H9 (cell line): ENCODE results near the gene THEM4. TPM values are rescaled to one million over a fixed set of nuclear protein-coding genes. Genes with fewer than 3 reads are reported as not detected.

Source experiments
- DNase-seq: peaks from one replicate; pipeline ENCODE4 v3.0.0-alpha.2; 2017
- H2AFZ ChIP-seq: one replicate; pipeline ENCODE4 v1.6.1; 2013; ENCODE audit warnings: mild to moderate bottlenecking, low read length, control low read depth, moderate library complexity
- H2AK5ac ChIP-seq: 2 replicates; pipeline ENCODE4 v1.6.1; 2013; ENCODE audit warnings: low read length, control low read depth, mixed read lengths; ENCODE audit not compliant: insufficient read length
- H2BK120ac ChIP-seq: one replicate; pipeline ENCODE4 v1.6.1; 2013; ENCODE audit warnings: low read depth, mild to moderate bottlenecking, low read length, control low read depth, inconsistent platforms; ENCODE audit not compliant: poor library complexity, severe bottlenecking
- H2BK12ac ChIP-seq: 2 replicates; pipeline ENCODE4 v1.6.1; 2013; ENCODE audit warnings: low read length, control low read depth, mixed read lengths, low read depth; ENCODE audit not compliant: insufficient read length
- H2BK15ac ChIP-seq: 2 replicates; pipeline ENCODE4 v1.6.1; 2013; ENCODE audit warnings: low read depth, low read length, control low read depth
- H2BK20ac ChIP-seq: one replicate; pipeline ENCODE4 v1.6.1; 2013; ENCODE audit warnings: low read depth, mild to moderate bottlenecking, low read length, control low read depth, inconsistent platforms; ENCODE audit not compliant: poor library complexity, severe bottlenecking
- H2BK5ac ChIP-seq: 2 replicates; pipeline ENCODE4 v1.6.1; 2013; ENCODE audit warnings: low read length, control low read depth, mixed read lengths; ENCODE audit not compliant: insufficient read length
- H3K14ac ChIP-seq: 2 replicates; pipeline ENCODE4 v1.6.1; 2013; ENCODE audit warnings: low read length, control low read depth; ENCODE audit not compliant: insufficient read depth
- H3K18ac ChIP-seq: 2 replicates; pipeline ENCODE4 v1.6.1; 2013; ENCODE audit warnings: low read depth, mild to moderate bottlenecking, mixed read lengths, low read length, control low read depth; ENCODE audit not compliant: insufficient read length
- H3K23ac ChIP-seq: 2 replicates; pipeline ENCODE4 v1.6.1; 2013; ENCODE audit warnings: low read length, control low read depth, mixed read lengths, low read depth; ENCODE audit not compliant: insufficient read length
- H3K23me2 ChIP-seq: 2 replicates; pipeline ENCODE4 v1.6.1; 2013; ENCODE audit warnings: low read depth, mild to moderate bottlenecking, mixed read lengths, low read length, control low read depth; ENCODE audit not compliant: insufficient read length, poor library complexity, severe bottlenecking
- H3K27ac ChIP-seq: 2 replicates; pipeline ENCODE4 v1.5.1; 2013; ENCODE audit warnings: low read length, control low read depth, mixed read lengths, low read depth; ENCODE audit not compliant: insufficient read length
- H3K27me3 ChIP-seq: 2 replicates; pipeline ENCODE4 v1.6.1; 2013; ENCODE audit warnings: low read length, control low read depth, inconsistent platforms; ENCODE audit not compliant: insufficient read depth
- H3K4ac ChIP-seq: 2 replicates; pipeline ENCODE4 v1.6.1; 2013; ENCODE audit warnings: low read depth, mild to moderate bottlenecking, control low read depth, inconsistent platforms, low read length, moderate library complexity
- H3K4me1 ChIP-seq: 2 replicates; pipeline ENCODE4 v1.6.1; 2013; ENCODE audit warnings: low read length, control low read depth, inconsistent platforms; ENCODE audit not compliant: insufficient read depth
- H3K4me2 ChIP-seq: 2 replicates; pipeline ENCODE4 v1.6.1; 2013; ENCODE audit warnings: low read length, control low read depth, mixed read lengths; ENCODE audit not compliant: insufficient read length, insufficient read depth
- H3K56ac ChIP-seq: 2 replicates; pipeline ENCODE4 v1.6.1; 2013; ENCODE audit warnings: low read depth, mild to moderate bottlenecking, mixed read lengths, low read length, control low read depth; ENCODE audit not compliant: insufficient read length
- H3K79me1 ChIP-seq: 2 replicates; pipeline ENCODE4 v1.6.1; 2013; ENCODE audit warnings: low read depth, mild to moderate bottlenecking, moderate library complexity, low read length, control low read depth, inconsistent platforms; ENCODE audit not compliant: insufficient read depth, poor library complexity, severe bottlenecking
- H3K79me2 ChIP-seq: 2 replicates; pipeline ENCODE4 v1.6.1; 2013; ENCODE audit warnings: low read length, control low read depth, inconsistent platforms; ENCODE audit not compliant: insufficient read depth
- H3K9ac ChIP-seq: 2 replicates; pipeline ENCODE4 v1.6.1; 2013; ENCODE audit warnings: low read length, control low read depth, mixed read lengths; ENCODE audit not compliant: insufficient read length; ENCODE audit errors: extremely low read depth
- H3K9me3 ChIP-seq: one replicate; pipeline ENCODE4 v1.6.1; 2013; ENCODE audit warnings: low read depth, low read length, inconsistent platforms; ENCODE audit not compliant: control insufficient read depth
- H3T11ph ChIP-seq: one replicate; pipeline ENCODE4 v1.6.1; 2013; ENCODE audit warnings: mild to moderate bottlenecking, low read length, control low read depth, inconsistent platforms
- H4K20me1 ChIP-seq: one replicate; pipeline ENCODE4 v1.6.1; 2013; ENCODE audit not compliant: control insufficient read depth, insufficient read length, insufficient read depth
- H4K5ac ChIP-seq: 2 replicates; pipeline ENCODE4 v1.6.1; 2013; ENCODE audit warnings: low read depth, mild to moderate bottlenecking, mixed read lengths, low read length, control low read depth; ENCODE audit not compliant: insufficient read length
- H4K8ac ChIP-seq: replicated peaks from 2 replicates; pipeline ENCODE4 v1.6.1; 2013; ENCODE audit warnings: low read length, control low read depth, mixed read lengths, low read depth; ENCODE audit not compliant: insufficient read length
- H4K91ac ChIP-seq: 2 replicates; pipeline ENCODE4 v1.6.1; 2013; ENCODE audit warnings: low read depth, mild to moderate bottlenecking, moderate library complexity, mixed read lengths, low read length, control low read depth; ENCODE audit not compliant: insufficient read length
- H3K27ac Mint-ChIP-seq, 3 experiments: 2 replicates in 2 of 3; 3 replicates in 1 of 3; pipeline ENCODE4 v1.8.0; 2020 to 2021; ENCODE audit warnings: mixed read lengths in 3 of 3, mild to moderate bottlenecking in 1 of 3, moderate library complexity in 1 of 3
- H3K27me3 Mint-ChIP-seq: 2 replicates; pipeline ENCODE4 v1.8.0; 2021; ENCODE audit warnings: low read depth, mild to moderate bottlenecking, moderate library complexity, mixed read lengths
- H3K36me3 Mint-ChIP-seq, 3 experiments: 2 replicates in 2 of 3; 3 replicates in 1 of 3; pipeline ENCODE4 v1.8.0; 2020 to 2021; ENCODE audit warnings: low read depth in 3 of 3, mixed read lengths in 3 of 3; ENCODE audit not compliant: insufficient read depth in 1 of 3
- H3K4me1 Mint-ChIP-seq, 2 experiments: 2 replicates each; pipeline ENCODE4 v1.8.0; 2020; ENCODE audit warnings: mixed read lengths in 2 of 2
- H3K4me3 Mint-ChIP-seq, 2 experiments: 2 replicates in 1 of 2; 3 replicates in 1 of 2; pipeline ENCODE4 v1.8.0; 2020 to 2021; ENCODE audit warnings: mild to moderate bottlenecking in 2 of 2, mixed read lengths in 2 of 2, moderate library complexity in 1 of 2
- H3K9me3 Mint-ChIP-seq, 2 experiments: 2 replicates in 1 of 2; 3 replicates in 1 of 2; pipeline ENCODE4 v1.8.0; 2020; ENCODE audit warnings: mild to moderate bottlenecking in 2 of 2, mixed read lengths in 2 of 2, moderate library complexity in 1 of 2
- CTCF ChIP-seq: fragments of 200-600 bp; sonication (generic); conservative IDR thresholded peaks from 3 replicates; pipeline ENCODE4 v1.8.0; 2021; ENCODE audit warnings: antibody characterized with exemption, mild to moderate bottlenecking
- WGBS: extraction: QIAGEN DNeasy Blood & Tissue Kit; methylation state at CpG from one replicate; pipeline ENCODE4 v1.1.7; 2013; ENCODE audit warnings: missing lambda C conversion rate, low lambda C conversion rate, mixed read lengths; ENCODE audit not compliant: insufficient read length; ENCODE audit errors: extremely low coverage; 5-methylcytosine and 5-hydroxymethylcytosine counted together
- total RNA-seq: library from RNA; stranded (reverse); gene quantifications from 2 replicates; pipeline ENCODE4 v1.2.1, GENCODE V29; 2021

The THEM4 gene
- total RNA-seq, 1 experiment from 2014 or later = 10.5 TPM

GRCh38 chr1:151849126-151849525 is 60.2 kb downstream of the THEM4 start:
- Histone ChIP-seq H4K8ac (no peak overlapping the region), H2BK15ac (no peak overlapping the region), H4K5ac (no peak overlapping the region), H2BK20ac (no peak overlapping the region), H3K27ac (no peak overlapping the region), H2AFZ (no peak overlapping the region), H2AK5ac (no peak overlapping the region), H3K4me1 (peaks cover 3% of the 10 kb centered on the region; the same call in 1 of the 2 replicates), H3K9ac (no peak overlapping the region), H4K20me1 (no peaks in the 10 kb centered on the region), H3K23ac (no peak overlapping the region), H4K91ac (no peak overlapping the region), H2BK12ac (no peak overlapping the region), H3K9me3 (no peaks in the 10 kb centered on the region), H3K56ac (no peak overlapping the region), H3K18ac (no peak overlapping the region), H2BK120ac (no peak overlapping the region), H3K4ac (no peak overlapping the region), H3T11ph (no peak overlapping the region), H3K23me2 (no peaks in the 10 kb centered on the region), H3K27me3 (no peaks in the 10 kb centered on the region), H3K14ac (no peak overlapping the region), H3K79me1 (no peaks in the 10 kb centered on the region), H2BK5ac (no peak overlapping the region), H3K4me2 (no peak overlapping the region), H3K79me2 (no peaks in the 10 kb centered on the region)
- H3K27ac Mint-ChIP-seq = no peak overlapping the region
- peaks cover 51% of the 10 kb centered on the region for H3K27me3 Mint-ChIP-seq
- H3K9me3 Mint-ChIP-seq = no peaks in the 10 kb centered on the region
- peaks cover 24% of the 10 kb centered on the region in 2 experiments for H3K4me1 Mint-ChIP-seq
- DNase-seq = no peak
- no peak for TF ChIP-seq CTCF
- H3K4me3 Mint-ChIP-seq = no peak overlapping the region
- WGBS = no CpG with 5 or more reads among the region's 3 CpGs
- H3K36me3 Mint-ChIP-seq = peaks cover 0 to 11% (median 0%) of the 10 kb centered on the region in 3 experiments; a peak in 1 of 7 replicates
